HEK293 (cell line): ENCODE measurements around the gene PSMB11.

Source experiments
- BCL6B ChIP-seq: fragments of 450-650 bp; formaldehyde crosslinking; IDR thresholded peaks from 2 replicates; pipeline ENCODE4 v1.5.1; 2017; ENCODE audit warnings: missing biosample characterization, missing genetic modification characterization
- HOXA7 ChIP-seq: sonication (generic); formaldehyde crosslinking; IDR thresholded peaks from 2 replicates; pipeline ENCODE4 v1.8.1; 2022; ENCODE audit warnings: missing genetic modification reagents, borderline replicate concordance
- KLF1 ChIP-seq: fragments of 450-650 bp; formaldehyde crosslinking; IDR thresholded peaks from 2 replicates; pipeline ENCODE4 v1.5.1; 2016; ENCODE audit warnings: missing biosample characterization, missing genetic modification characterization
- KLF9 ChIP-seq: fragments of 450-650 bp; formaldehyde crosslinking; IDR thresholded peaks from 2 replicates; pipeline ENCODE4 v1.5.1; 2016; ENCODE audit warnings: missing biosample characterization, missing genetic modification characterization, low read depth
- PRDM6 ChIP-seq: fragments of 450-650 bp; formaldehyde crosslinking; IDR thresholded peaks from 2 replicates; pipeline ENCODE4 v1.5.1; 2017; ENCODE audit warnings: missing biosample characterization, missing genetic modification characterization
- SCRT1 ChIP-seq: fragments of 450-650 bp; formaldehyde crosslinking; IDR thresholded peaks from 2 replicates; pipeline ENCODE4 v1.5.1; 2016; ENCODE audit warnings: missing biosample characterization, missing genetic modification characterization, borderline replicate concordance
- SCRT2 ChIP-seq: fragments of 450-650 bp; formaldehyde crosslinking; IDR thresholded peaks from 2 replicates; pipeline ENCODE4 v1.5.1; 2016; ENCODE audit warnings: missing biosample characterization, missing genetic modification characterization
- ZBTB7A ChIP-seq: fragments of 450-650 bp; formaldehyde crosslinking; IDR thresholded peaks from 2 replicates; pipeline ENCODE4 v1.5.1; 2016; ENCODE audit warnings: low read depth, missing biosample characterization, missing genetic modification characterization
- ZBTB8A ChIP-seq: fragments of 450-650 bp; formaldehyde crosslinking; IDR thresholded peaks from 2 replicates; pipeline ENCODE4 v1.5.1; 2016; ENCODE audit warnings: missing biosample characterization, missing genetic modification characterization
- ZFHX2 ChIP-seq: fragments of 450-650 bp; formaldehyde crosslinking; conservative IDR thresholded peaks from 2 replicates; pipeline ENCODE4 v1.5.1; 2016; ENCODE audit warnings: missing biosample characterization, missing genetic modification characterization
- ZNF146 ChIP-seq: fragments of 450-650 bp; formaldehyde crosslinking; IDR thresholded peaks from 2 replicates; pipeline ENCODE4 v1.5.1; 2016; ENCODE audit warnings: missing biosample characterization, missing genetic modification characterization
- ZNF24 ChIP-seq: fragments of 450-650 bp; formaldehyde crosslinking; IDR thresholded peaks from 2 replicates; pipeline ENCODE4 v1.5.1; 2016; ENCODE audit warnings: missing biosample characterization, missing genetic modification characterization
- ZNF473 ChIP-seq: fragments of 450-650 bp; formaldehyde crosslinking; IDR thresholded peaks from 2 replicates; pipeline ENCODE4 v1.5.1; 2017; ENCODE audit warnings: missing biosample characterization, missing genetic modification characterization
- ZNF48 ChIP-seq: fragments of 450-650 bp; formaldehyde crosslinking; IDR thresholded peaks from 2 replicates; pipeline ENCODE4 v1.5.1; 2016; ENCODE audit warnings: missing biosample characterization, missing genetic modification characterization
- ZNF596 ChIP-seq: fragments of 450-650 bp; IDR thresholded peaks from 2 replicates; pipeline ENCODE4 v1.5.0; 2018; ENCODE audit warnings: missing biosample characterization, mild to moderate bottlenecking, missing genetic modification characterization, moderate library complexity
- ZNF837 ChIP-seq: fragments of 450-650 bp; formaldehyde crosslinking; IDR thresholded peaks from 2 replicates; pipeline ENCODE4 v1.5.1; 2016; ENCODE audit warnings: missing biosample characterization, missing genetic modification characterization
- TF ChIP-seq, protein P1 (sequence below): fragments of 450-650 bp; formaldehyde crosslinking; IDR thresholded peaks from 2 replicates; pipeline ENCODE4 v1.5.1; 2017; ENCODE audit warnings: missing biosample characterization, missing genetic modification characterization
- TF ChIP-seq, protein P2 (sequence below): fragments of 450-650 bp; formaldehyde crosslinking; IDR thresholded peaks from 2 replicates; pipeline ENCODE4 v1.5.1; 2016; ENCODE audit warnings: missing biosample characterization, missing genetic modification characterization
- TF ChIP-seq, protein P3 (sequence below): fragments of 450-650 bp; formaldehyde crosslinking; conservative IDR thresholded peaks from 2 replicates; pipeline ENCODE4 v1.5.1; 2016; ENCODE audit warnings: low read depth, missing biosample characterization, missing genetic modification characterization
- TF ChIP-seq, protein P4 (sequence below): fragments of 450-650 bp; formaldehyde crosslinking; IDR thresholded peaks from 2 replicates; pipeline ENCODE4 v1.5.1; 2016; ENCODE audit warnings: missing biosample characterization, missing genetic modification characterization
- TF ChIP-seq, protein P5 (sequence below): fragments of 450-650 bp; formaldehyde crosslinking; IDR thresholded peaks from 2 replicates; pipeline ENCODE4 v1.5.1; 2016; ENCODE audit warnings: missing biosample characterization, missing genetic modification characterization
- TF ChIP-seq, protein P6 (sequence below): fragments of 450-650 bp; formaldehyde crosslinking; IDR thresholded peaks from 2 replicates; pipeline ENCODE4 v1.5.1; 2016; ENCODE audit warnings: missing biosample characterization, missing genetic modification characterization

The PSMB11 gene

GRCh38 chr14:23056956-23057756 is 15.1 kb downstream of the PSMB11 start, which contains the start of gene CDH24 (continued):
- TF ChIP-seq, protein P1, sequence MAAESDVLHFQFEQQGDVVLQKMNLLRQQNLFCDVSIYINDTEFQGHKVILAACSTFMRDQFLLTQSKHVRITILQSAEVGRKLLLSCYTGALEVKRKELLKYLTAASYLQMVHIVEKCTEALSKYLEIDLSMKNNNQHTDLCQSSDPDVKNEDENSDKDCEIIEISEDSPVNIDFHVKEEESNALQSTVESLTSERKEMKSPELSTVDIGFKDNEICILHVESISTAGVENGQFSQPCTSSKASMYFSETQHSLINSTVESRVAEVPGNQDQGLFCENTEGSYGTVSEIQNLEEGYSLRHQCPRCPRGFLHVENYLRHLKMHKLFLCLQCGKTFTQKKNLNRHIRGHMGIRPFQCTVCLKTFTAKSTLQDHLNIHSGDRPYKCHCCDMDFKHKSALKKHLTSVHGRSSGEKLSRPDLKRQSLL (tag by site-specific recombination) = no peak
- TF ChIP-seq ZNF48 (no peak), KLF9 (tag by site-specific recombination) (no peak; the same call in 1 of the 2 replicates), ZNF596 (tag by site-specific recombination) (no peak), ZBTB7A (tag by site-specific recombination) (peak; percentile 88), ZBTB8A (tag by site-specific recombination) (peak; percentile 23; the same call in 1 of the 2 replicates), ZNF473 (no peak), SCRT2 (no peak), KLF1 (tag by site-specific recombination) (no peak), SCRT1 (tag by site-specific recombination) (no peak), ZNF837 (tag by site-specific recombination) (no peak), HOXA7 (CRISPR knock-in tag) (no peak), PRDM6 (tag by site-specific recombination) (no peak), ZFHX2 (no peak; the same call in 1 of the 2 replicates), ZNF24 (tag by site-specific recombination) (no peak), BCL6B (tag by site-specific recombination) (no peak), ZNF146 (tag by site-specific recombination) (0 out of 2 replicates have a peak, but pooled peaks have one; percentile 25)
- TF ChIP-seq, protein P2, sequence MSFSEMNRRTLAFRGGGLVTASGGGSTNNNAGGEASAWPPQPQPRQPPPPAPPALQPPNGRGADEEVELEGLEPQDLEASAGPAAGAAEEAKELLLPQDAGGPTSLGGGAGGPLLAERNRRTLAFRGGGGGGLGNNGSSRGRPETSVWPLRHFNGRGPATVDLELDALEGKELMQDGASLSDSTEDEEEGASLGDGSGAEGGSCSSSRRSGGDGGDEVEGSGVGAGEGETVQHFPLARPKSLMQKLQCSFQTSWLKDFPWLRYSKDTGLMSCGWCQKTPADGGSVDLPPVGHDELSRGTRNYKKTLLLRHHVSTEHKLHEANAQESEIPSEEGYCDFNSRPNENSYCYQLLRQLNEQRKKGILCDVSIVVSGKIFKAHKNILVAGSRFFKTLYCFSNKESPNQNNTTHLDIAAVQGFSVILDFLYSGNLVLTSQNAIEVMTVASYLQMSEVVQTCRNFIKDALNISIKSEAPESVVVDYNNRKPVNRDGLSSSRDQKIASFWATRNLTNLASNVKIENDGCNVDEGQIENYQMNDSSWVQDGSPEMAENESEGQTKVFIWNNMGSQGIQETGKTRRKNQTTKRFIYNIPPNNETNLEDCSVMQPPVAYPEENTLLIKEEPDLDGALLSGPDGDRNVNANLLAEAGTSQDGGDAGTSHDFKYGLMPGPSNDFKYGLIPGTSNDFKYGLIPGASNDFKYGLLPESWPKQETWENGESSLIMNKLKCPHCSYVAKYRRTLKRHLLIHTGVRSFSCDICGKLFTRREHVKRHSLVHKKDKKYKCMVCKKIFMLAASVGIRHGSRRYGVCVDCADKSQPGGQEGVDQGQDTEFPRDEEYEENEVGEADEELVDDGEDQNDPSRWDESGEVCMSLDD (tag by site-specific recombination) = 0 out of 2 replicates have a peak, but pooled peaks have one; percentile 46
- TF ChIP-seq, protein P3, sequence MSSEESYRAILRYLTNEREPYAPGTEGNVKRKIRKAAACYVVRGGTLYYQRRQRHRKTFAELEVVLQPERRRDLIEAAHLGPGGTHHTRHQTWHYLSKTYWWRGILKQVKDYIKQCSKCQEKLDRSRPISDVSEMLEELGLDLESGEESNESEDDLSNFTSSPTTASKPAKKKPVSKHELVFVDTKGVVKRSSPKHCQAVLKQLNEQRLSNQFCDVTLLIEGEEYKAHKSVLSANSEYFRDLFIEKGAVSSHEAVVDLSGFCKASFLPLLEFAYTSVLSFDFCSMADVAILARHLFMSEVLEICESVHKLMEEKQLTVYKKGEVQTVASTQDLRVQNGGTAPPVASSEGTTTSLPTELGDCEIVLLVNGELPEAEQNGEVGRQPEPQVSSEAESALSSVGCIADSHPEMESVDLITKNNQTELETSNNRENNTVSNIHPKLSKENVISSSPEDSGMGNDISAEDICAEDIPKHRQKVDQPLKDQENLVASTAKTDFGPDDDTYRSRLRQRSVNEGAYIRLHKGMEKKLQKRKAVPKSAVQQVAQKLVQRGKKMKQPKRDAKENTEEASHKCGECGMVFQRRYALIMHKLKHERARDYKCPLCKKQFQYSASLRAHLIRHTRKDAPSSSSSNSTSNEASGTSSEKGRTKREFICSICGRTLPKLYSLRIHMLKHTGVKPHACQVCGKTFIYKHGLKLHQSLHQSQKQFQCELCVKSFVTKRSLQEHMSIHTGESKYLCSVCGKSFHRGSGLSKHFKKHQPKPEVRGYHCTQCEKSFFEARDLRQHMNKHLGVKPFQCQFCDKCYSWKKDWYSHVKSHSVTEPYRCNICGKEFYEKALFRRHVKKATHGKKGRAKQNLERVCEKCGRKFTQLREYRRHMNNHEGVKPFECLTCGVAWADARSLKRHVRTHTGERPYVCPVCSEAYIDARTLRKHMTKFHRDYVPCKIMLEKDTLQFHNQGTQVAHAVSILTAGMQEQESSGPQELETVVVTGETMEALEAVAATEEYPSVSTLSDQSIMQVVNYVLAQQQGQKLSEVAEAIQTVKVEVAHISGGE (tag by site-specific recombination) = no peak
- TF ChIP-seq, protein P4, sequence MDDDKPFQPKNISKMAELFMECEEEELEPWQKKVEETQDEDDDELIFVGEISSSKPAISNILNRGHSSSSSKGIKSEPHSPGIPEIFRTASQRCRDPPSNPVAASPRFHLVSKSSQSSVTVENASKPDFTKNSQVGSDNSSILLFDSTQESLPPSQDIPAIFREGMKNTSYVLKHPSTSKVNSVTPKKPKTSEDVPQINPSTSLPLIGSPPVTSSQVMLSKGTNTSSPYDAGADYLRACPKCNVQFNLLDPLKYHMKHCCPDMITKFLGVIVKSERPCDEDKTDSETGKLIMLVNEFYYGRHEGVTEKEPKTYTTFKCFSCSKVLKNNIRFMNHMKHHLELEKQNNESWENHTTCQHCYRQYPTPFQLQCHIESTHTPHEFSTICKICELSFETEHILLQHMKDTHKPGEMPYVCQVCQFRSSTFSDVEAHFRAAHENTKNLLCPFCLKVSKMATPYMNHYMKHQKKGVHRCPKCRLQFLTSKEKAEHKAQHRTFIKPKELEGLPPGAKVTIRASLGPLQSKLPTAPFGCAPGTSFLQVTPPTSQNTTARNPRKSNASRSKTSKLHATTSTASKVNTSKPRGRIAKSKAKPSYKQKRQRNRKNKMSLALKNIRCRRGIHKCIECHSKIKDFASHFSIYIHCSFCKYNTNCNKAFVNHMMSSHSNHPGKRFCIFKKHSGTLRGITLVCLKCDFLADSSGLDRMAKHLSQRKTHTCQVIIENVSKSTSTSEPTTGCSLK (tag by site-specific recombination) = no peak
- TF ChIP-seq, protein P5, sequence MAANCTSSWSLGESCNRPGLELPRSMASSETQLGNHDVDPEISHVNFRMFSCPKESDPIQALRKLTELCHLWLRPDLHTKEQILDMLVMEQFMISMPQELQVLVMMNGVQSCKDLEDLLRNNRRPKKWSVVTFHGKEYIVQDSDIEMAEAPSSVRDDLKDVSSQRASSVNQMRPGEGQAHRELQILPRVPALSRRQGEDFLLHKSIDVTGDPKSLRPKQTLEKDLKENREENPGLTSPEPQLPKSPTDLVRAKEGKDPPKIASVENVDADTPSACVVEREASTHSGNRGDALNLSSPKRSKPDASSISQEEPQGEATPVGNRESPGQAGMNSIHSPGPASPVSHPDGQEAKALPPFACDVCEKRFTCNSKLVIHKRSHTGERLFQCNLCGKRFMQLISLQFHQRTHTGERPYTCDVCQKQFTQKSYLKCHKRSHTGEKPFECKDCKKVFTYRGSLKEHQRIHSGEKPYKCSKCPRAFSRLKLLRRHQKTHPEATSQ (tag by site-specific recombination) = peak; percentile 43; the same call in 1 of the 2 replicates
- TF ChIP-seq, protein P6, sequence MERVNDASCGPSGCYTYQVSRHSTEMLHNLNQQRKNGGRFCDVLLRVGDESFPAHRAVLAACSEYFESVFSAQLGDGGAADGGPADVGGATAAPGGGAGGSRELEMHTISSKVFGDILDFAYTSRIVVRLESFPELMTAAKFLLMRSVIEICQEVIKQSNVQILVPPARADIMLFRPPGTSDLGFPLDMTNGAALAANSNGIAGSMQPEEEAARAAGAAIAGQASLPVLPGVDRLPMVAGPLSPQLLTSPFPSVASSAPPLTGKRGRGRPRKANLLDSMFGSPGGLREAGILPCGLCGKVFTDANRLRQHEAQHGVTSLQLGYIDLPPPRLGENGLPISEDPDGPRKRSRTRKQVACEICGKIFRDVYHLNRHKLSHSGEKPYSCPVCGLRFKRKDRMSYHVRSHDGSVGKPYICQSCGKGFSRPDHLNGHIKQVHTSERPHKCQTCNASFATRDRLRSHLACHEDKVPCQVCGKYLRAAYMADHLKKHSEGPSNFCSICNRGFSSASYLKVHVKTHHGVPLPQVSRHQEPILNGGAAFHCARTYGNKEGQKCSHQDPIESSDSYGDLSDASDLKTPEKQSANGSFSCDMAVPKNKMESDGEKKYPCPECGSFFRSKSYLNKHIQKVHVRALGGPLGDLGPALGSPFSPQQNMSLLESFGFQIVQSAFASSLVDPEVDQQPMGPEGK (tag by site-specific recombination) = peak; percentile 64
